Breast epithelium (tissue), 4 donors: Measurements from ENCODE around the gene AMFR. TPM values are rescaled to one million over a fixed set of nuclear protein-coding genes. Genes with fewer than 3 reads are reported as not detected.

Experiments
- DNase-seq, 2 donors: peaks; one replicate each; pipeline ENCODE4 v3.0.0-alpha.2; 2019; ENCODE audit warnings: low spot score in 2 of 2
- H3K27ac ChIP-seq, 2 donors: fragments of 200-600 bp; sonication (generic) in 1 of 2; one replicate each; pipeline ENCODE4 v1.5.1; 2016 to 2019; ENCODE audit warnings: mild to moderate bottlenecking in 1 of 2
- H3K27me3 ChIP-seq, 2 donors: fragments of 200-600 bp; sonication (generic) in 1 of 2; one replicate each; pipeline versions ENCODE4 v1.5.1 to v1.6.0; 2017 to 2019; ENCODE audit warnings: control low read depth in 1 of 2, mild to moderate bottlenecking in 1 of 2
- H3K36me3 ChIP-seq: fragments of 200-600 bp; one replicate; pipeline ENCODE4 v1.5.1; 2019
- H3K4me1 ChIP-seq, 2 donors: fragments of 200-600 bp; sonication (generic); one replicate each; pipeline ENCODE4 v1.5.1; 2016 to 2019; ENCODE audit warnings: control low read depth in 1 of 2
- H3K4me3 ChIP-seq, 3 donors: fragments of 200-600 bp; sonication (generic); 1 replicate in 2 of 3; 2 replicates in 1 of 3; pipeline ENCODE4 v1.5.1; 2016 to 2019; ENCODE audit warnings: mild to moderate bottlenecking in 3 of 3, moderate library complexity in 2 of 3
- H3K9me3 ChIP-seq, 2 donors: fragments of 200-600 bp; sonication (generic) in 1 of 2; one replicate each; pipeline ENCODE4 v1.5.1; 2016 to 2019; ENCODE audit warnings: control low read depth in 1 of 2
- POLR2A ChIP-seq: fragments of 450-650 bp; IDR thresholded peaks from one replicate; pipeline ENCODE4 v1.6.1; 2016; ENCODE audit warnings: antibody characterized with exemption, mild to moderate bottlenecking, moderate library complexity
- POLR2AphosphoS5 ChIP-seq, 3 donors: sonication (generic); formaldehyde crosslinking; IDR thresholded peaks; one replicate each; pipeline ENCODE4 v1.6.1; 2017; ENCODE audit warnings: antibody characterized with exemption in 3 of 3
- intact Hi-C: fragments of 100-400 bp; cut with DNase I; formaldehyde crosslinking; loops from one replicate; pipeline ENCODE4 v1.15.1; 2023; ENCODE audit warnings: low total_unique reads
- total RNA-seq, 3 donors: library from RNA; depleted of rRNA; stranded (reverse); fragments of >200 nt; gene quantifications; one replicate each; pipeline ENCODE4 v1.1.0, GENCODE V29; 2016
- TF ChIP-seq, protein P1 (sequence below), 3 donors: fragments of 450-650 bp; IDR thresholded peaks; one replicate each; pipeline ENCODE4 v1.5.1; 2016 to 2017; ENCODE audit warnings: antibody characterized with exemption in 3 of 3, mild to moderate bottlenecking in 3 of 3, moderate library complexity in 3 of 3

Gene AMFR
- total RNA-seq: 100 to 1,000 TPM; 156 to 205 (median 188) TPM

GRCh38 chr16:56425439-56425832, at the start of gene AMFR:
Gene AMFR (minus strand): TSS chr16:56425545. CDS start chr16:56425327, 218 bp downstream.
- DNase-seq: no peak
- Histone ChIP-seq H3K4me3 (peak within 1 kb of the TSS; percentile 91 to 99 (median 94)), H3K36me3 (no peaks in the 10 kb centered on the region), H3K9me3 (no peaks in the 10 kb centered on the region), H3K4me1 (peaks cover 0 to 2% of the 10 kb centered on the region in 2 donors), H3K27me3 (no peaks in the 10 kb centered on the region), H3K27ac (peak within 1 kb of the TSS; percentile 89 to 95)
- intact Hi-C loops: no loop called here
- TF ChIP-seq POLR2AphosphoS5 (IDR thresholded peaks at IDR 0.05): no peak
- TF ChIP-seq, protein P1, sequence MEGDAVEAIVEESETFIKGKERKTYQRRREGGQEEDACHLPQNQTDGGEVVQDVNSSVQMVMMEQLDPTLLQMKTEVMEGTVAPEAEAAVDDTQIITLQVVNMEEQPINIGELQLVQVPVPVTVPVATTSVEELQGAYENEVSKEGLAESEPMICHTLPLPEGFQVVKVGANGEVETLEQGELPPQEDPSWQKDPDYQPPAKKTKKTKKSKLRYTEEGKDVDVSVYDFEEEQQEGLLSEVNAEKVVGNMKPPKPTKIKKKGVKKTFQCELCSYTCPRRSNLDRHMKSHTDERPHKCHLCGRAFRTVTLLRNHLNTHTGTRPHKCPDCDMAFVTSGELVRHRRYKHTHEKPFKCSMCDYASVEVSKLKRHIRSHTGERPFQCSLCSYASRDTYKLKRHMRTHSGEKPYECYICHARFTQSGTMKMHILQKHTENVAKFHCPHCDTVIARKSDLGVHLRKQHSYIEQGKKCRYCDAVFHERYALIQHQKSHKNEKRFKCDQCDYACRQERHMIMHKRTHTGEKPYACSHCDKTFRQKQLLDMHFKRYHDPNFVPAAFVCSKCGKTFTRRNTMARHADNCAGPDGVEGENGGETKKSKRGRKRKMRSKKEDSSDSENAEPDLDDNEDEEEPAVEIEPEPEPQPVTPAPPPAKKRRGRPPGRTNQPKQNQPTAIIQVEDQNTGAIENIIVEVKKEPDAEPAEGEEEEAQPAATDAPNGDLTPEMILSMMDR (IDR thresholded peaks at IDR 0.05): peak in 1 of 3 donors; percentile 69

- Histone ChIP-seq H3K9me3 (no peaks in the 10 kb centered on the region), H3K36me3 (no peaks in the 10 kb centered on the region)
- intact Hi-C loops: no loop called here
Measured at GRCh38 chr16:56470666-56471065, 45.3 kb upstream of the AMFR start.

GRCh38 chr16:56470232-56470631, 44.9 kb upstream of the AMFR start:
- Histone ChIP-seq H3K4me1 (no peaks in the 10 kb centered on the region), H3K27ac (no peak overlapping the region), H3K36me3 (no peaks in the 10 kb centered on the region), H3K27me3 (no peaks in the 10 kb centered on the region), H3K9me3 (no peaks in the 10 kb centered on the region), H3K4me3 (no peak overlapping the region)
- TF ChIP-seq POLR2AphosphoS5 (IDR thresholded peaks at IDR 0.05): no peak
- TF ChIP-seq POLR2A: no peak
- TF ChIP-seq, protein P1 (IDR thresholded peaks at IDR 0.05): no peak
- no peak for DNase-seq
- intact Hi-C loops: no loop called here

More at GRCh38 chr16:56470666-56471065, 45.3 kb upstream of the AMFR start:
- Histone ChIP-seq H3K4me3 (no peak overlapping the region), H3K27ac (no peak overlapping the region), H3K27me3 (no peaks in the 10 kb centered on the region), H3K4me1 (no peaks in the 10 kb centered on the region)
- no peak for DNase-seq
- no peak for TF ChIP-seq POLR2A
- TF ChIP-seq, protein P1 (IDR thresholded peaks at IDR 0.05): no peak
- TF ChIP-seq POLR2AphosphoS5 (IDR thresholded peaks at IDR 0.05): no peak

DNA sequence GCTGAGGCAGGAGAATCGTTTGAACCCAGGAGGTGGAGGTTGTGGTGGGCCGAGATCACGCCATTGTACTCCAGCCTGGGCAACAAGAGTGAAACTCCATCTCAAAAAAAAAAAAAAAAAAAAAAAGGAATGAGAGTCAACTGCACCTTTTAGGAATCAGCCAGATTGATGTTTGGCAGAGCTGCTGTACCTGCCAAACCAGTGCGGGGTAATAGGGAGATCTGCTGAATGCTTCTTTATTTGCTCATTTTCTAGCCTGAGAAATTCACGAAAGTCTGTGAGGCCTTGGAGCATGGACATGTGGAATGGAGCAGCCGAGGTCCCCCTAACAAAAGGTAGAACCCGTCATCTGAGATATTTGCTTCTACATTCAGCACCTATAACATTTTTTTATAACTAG, 44.4 kb upstream of the AMFR start:
- intact Hi-C loops: no loop called here
- H3K9me3 ChIP-seq: no peaks in the 10 kb centered on the region
- no peaks in the 10 kb centered on the region for H3K27me3 ChIP-seq
- no peak for DNase-seq
- no peak for TF ChIP-seq POLR2AphosphoS5 (IDR thresholded peaks at IDR 0.05)
- TF ChIP-seq, protein P1 (IDR thresholded peaks at IDR 0.05): no peak
- no peak for TF ChIP-seq POLR2A
- no peaks in the 10 kb centered on the region for H3K4me1 ChIP-seq
- H3K36me3 ChIP-seq: no peaks in the 10 kb centered on the region
- no peak overlapping the region for H3K4me3 ChIP-seq
- no peak overlapping the region for H3K27ac ChIP-seq

DNA sequence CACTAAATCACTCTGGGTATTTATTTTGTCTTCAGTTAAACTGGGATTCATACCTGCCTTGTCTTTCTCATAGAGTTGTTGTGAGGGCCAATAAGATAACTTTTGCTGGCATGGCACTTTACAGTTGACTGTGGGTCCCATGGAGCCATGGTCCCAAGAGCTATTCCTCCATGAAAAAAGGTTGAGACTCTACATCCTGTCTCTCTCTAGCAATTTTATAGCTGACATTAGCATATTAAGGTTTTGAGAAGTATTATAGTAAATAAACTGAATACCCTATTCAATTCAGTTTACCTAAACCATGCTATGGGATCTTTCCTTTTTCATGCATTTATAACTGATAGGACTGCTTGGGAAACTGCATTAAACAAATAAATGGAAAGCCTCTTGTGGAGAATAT, 43.5 kb upstream of the AMFR start:
- H3K9me3 ChIP-seq: no peaks in the 10 kb centered on the region
- no peak overlapping the region for H3K4me3 ChIP-seq
- no peak overlapping the region for H3K27ac ChIP-seq
- no peaks in the 10 kb centered on the region for H3K36me3 ChIP-seq
- no peak for DNase-seq
- no peaks in the 10 kb centered on the region for H3K4me1 ChIP-seq
- H3K27me3 ChIP-seq: no peaks in the 10 kb centered on the region
- intact Hi-C loops: no loop called here
- no peak for TF ChIP-seq POLR2A
- TF ChIP-seq, protein P1 (IDR thresholded peaks at IDR 0.05): no peak
- no peak for TF ChIP-seq POLR2AphosphoS5 (IDR thresholded peaks at IDR 0.05)
